ENCODE data around the gene SLIT3. TPM values are rescaled to one million over a fixed set of nuclear protein-coding genes. Genes with fewer than 3 reads are reported as not detected.

The SLIT3 gene
- total RNA-seq, 1 experiment from 2014 or later: 0.92 TPM

DNA sequence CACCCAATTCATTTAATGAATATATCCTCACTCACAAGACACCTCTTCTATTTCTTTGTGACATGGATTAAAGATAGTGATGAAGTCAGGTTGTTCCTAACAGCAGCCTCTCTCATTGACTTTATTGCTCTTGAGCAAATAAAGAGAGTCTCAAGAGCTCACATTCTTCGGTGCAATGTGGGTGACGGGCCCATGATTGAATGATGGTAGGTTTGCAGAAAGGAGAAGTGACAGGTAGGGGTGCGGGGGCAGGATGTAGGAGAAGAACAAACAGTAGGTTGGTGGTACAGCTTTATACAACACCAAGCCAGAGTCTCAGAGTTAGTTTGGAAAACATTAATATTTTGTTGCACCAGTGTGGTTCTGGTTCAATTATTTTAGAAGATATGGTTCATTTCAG, 122.2 kb downstream of the SLIT3 start:
- H2BK12ac ChIP-seq (ENCODE audit: insufficient read length, low read depth, low read length): no peak overlapping the region
- H4K20me1 ChIP-seq (ENCODE audit: control insufficient read depth, insufficient read depth, insufficient read length): no peaks in the 10 kb centered on the region
- H2AK5ac ChIP-seq (ENCODE audit: insufficient read length, low read length): no peak overlapping the region
- H4K5ac ChIP-seq (ENCODE audit: insufficient read length, low read depth, low read length): no peak overlapping the region
- H3K56ac ChIP-seq (ENCODE audit: insufficient read length, low read depth, low read length): no peak overlapping the region
- H3K79me1 ChIP-seq (ENCODE audit: insufficient read depth, low read depth, low read length, poor library complexity, severe bottlenecking): no peaks in the 10 kb centered on the region
- no peaks in the 10 kb centered on the region for H3K23me2 ChIP-seq (ENCODE audit: insufficient read length, low read depth, low read length, poor library complexity, severe bottlenecking)
- H3K23ac ChIP-seq (ENCODE audit: insufficient read length, low read depth, low read length): no peak overlapping the region
- Mint-ChIP-seq H3K36me3 (ENCODE audit: insufficient read depth in 1 of 3, low read depth in 3 of 3) (no peaks in the 10 kb centered on the region), H3K9me3 (no peaks in the 10 kb centered on the region), H3K4me3 (no peak overlapping the region), H3K27ac (no peak overlapping the region), H3K4me1 (peaks cover 10 to 11% of the 10 kb centered on the region in 2 experiments), H3K27me3 (ENCODE audit: low read depth) (peaks cover 5% of the 10 kb centered on the region)
- no peak overlapping the region for H2BK5ac ChIP-seq (ENCODE audit: insufficient read length, low read length)
- no peak overlapping the region for H2AFZ ChIP-seq (ENCODE audit: low read length)
- H3T11ph ChIP-seq (ENCODE audit: low read length): no peak overlapping the region
- no peak overlapping the region for H2BK15ac ChIP-seq (ENCODE audit: low read depth, low read length)
- H3K27me3 ChIP-seq (ENCODE audit: insufficient read depth, low read length): no peaks in the 10 kb centered on the region
- H4K8ac ChIP-seq (replicated peaks; ENCODE audit: insufficient read length, low read depth, low read length): no peak overlapping the region
- H3K4me1 ChIP-seq (ENCODE audit: insufficient read depth, low read length): no peaks in the 10 kb centered on the region
- H3K79me2 ChIP-seq (ENCODE audit: insufficient read depth, low read length): no peaks in the 10 kb centered on the region
- TF ChIP-seq, protein P1, sequence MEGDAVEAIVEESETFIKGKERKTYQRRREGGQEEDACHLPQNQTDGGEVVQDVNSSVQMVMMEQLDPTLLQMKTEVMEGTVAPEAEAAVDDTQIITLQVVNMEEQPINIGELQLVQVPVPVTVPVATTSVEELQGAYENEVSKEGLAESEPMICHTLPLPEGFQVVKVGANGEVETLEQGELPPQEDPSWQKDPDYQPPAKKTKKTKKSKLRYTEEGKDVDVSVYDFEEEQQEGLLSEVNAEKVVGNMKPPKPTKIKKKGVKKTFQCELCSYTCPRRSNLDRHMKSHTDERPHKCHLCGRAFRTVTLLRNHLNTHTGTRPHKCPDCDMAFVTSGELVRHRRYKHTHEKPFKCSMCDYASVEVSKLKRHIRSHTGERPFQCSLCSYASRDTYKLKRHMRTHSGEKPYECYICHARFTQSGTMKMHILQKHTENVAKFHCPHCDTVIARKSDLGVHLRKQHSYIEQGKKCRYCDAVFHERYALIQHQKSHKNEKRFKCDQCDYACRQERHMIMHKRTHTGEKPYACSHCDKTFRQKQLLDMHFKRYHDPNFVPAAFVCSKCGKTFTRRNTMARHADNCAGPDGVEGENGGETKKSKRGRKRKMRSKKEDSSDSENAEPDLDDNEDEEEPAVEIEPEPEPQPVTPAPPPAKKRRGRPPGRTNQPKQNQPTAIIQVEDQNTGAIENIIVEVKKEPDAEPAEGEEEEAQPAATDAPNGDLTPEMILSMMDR (conservative IDR thresholded peaks at IDR 0.05): no peak
- no peak overlapping the region for H3K9ac ChIP-seq (ENCODE audit: extremely low read depth, insufficient read length, low read length)
- no peak for DNase-seq
- no peak overlapping the region for H3K27ac ChIP-seq (ENCODE audit: insufficient read length, low read depth, low read length)
- H2BK120ac ChIP-seq (ENCODE audit: low read depth, low read length, poor library complexity, severe bottlenecking): no peak overlapping the region
- no peaks in the 10 kb centered on the region for H3K9me3 ChIP-seq (ENCODE audit: control insufficient read depth, low read depth, low read length)
- no peak overlapping the region for H3K14ac ChIP-seq (ENCODE audit: insufficient read depth, low read length)
- H3K4ac ChIP-seq (ENCODE audit: low read depth, low read length): no peak overlapping the region
- H2BK20ac ChIP-seq (ENCODE audit: low read depth, low read length, poor library complexity, severe bottlenecking): no peak overlapping the region
- no CpG with 5 or more reads among the region's 3 CpGs for WGBS (ENCODE audit: extremely low coverage, insufficient read length, low lambda C conversion rate)
- no peak overlapping the region for H3K18ac ChIP-seq (ENCODE audit: insufficient read length, low read depth, low read length)
- no peak overlapping the region for H4K91ac ChIP-seq (ENCODE audit: insufficient read length, low read depth, low read length)
- no peak overlapping the region for H3K4me2 ChIP-seq (ENCODE audit: insufficient read depth, insufficient read length, low read length)
